Measurements from ENCODE around the gene TIGAR.
A peak's percentile ranks its signal among the peaks of the same experiment; 100 is the strongest.

Gene TIGAR, protein sequence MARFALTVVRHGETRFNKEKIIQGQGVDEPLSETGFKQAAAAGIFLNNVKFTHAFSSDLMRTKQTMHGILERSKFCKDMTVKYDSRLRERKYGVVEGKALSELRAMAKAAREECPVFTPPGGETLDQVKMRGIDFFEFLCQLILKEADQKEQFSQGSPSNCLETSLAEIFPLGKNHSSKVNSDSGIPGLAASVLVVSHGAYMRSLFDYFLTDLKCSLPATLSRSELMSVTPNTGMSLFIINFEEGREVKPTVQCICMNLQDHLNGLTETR

GRCh38 chr12:4320853-4321701 is at the start of gene TIGAR:
TIGAR (plus strand) TSS chr12:4321213; CDS start chr12:4321272, 59 bp downstream.
- TF ChIP-seq, protein P1, sequence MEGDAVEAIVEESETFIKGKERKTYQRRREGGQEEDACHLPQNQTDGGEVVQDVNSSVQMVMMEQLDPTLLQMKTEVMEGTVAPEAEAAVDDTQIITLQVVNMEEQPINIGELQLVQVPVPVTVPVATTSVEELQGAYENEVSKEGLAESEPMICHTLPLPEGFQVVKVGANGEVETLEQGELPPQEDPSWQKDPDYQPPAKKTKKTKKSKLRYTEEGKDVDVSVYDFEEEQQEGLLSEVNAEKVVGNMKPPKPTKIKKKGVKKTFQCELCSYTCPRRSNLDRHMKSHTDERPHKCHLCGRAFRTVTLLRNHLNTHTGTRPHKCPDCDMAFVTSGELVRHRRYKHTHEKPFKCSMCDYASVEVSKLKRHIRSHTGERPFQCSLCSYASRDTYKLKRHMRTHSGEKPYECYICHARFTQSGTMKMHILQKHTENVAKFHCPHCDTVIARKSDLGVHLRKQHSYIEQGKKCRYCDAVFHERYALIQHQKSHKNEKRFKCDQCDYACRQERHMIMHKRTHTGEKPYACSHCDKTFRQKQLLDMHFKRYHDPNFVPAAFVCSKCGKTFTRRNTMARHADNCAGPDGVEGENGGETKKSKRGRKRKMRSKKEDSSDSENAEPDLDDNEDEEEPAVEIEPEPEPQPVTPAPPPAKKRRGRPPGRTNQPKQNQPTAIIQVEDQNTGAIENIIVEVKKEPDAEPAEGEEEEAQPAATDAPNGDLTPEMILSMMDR (IDR thresholded peaks at IDR 0.05; ENCODE audit: low read depth, low read length): no peak
- H3K4me3 ChIP-seq (ENCODE audit: low read depth, low read length): peak within 1 kb of the TSS; percentile 98
- peak; percentile 93 for DNase-seq (ENCODE audit: low read depth, low spot score)
- in situ Hi-C loops (cut with HindIII; ENCODE audit: low sequenced_read_pairs): no loop called here

DNA sequence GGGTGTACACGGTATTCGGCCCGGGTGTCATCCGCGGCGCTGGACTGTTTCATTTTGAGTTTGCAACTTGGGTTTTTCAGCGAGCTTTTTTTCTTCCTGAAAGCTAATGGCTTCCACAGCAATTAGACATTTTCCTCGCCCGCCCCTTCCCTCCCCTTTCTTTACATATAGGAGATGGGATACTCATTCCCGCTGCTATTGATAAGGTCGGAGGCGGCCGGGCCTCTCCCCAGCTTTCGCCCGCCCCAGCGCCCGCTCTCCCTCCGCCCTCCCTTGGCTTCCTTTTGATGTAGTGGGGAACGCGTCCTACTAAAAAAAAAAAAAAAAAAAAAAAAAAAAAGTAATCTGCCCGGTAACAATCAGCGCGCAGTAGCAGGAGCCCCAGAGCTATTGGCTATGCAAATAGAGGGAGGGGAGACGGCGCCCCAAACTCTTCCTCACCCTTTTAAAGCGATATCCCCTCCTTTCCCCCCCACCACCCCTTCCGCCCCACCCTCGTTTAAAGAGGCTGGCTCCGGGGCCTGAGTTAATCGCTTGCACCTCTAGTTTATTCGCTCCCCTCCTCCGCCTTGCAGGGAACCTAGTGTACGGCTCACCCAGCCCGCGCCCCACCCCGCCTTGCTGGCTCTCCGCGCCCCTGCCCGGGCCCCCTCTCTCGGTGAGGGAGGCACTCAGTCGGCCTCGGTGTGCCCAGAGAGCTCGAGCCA is 49.1 kb upstream of the TIGAR start:
- peak overlapping the region; percentile 29 for H3K4me3 ChIP-seq (ENCODE audit: low read depth, low read length)
- TF ChIP-seq, protein P1 (IDR thresholded peaks at IDR 0.05; ENCODE audit: low read depth, low read length): no peak
- in situ Hi-C loops (cut with HindIII; ENCODE audit: low sequenced_read_pairs): no loop called here
- peak; percentile 64 for DNase-seq (ENCODE audit: low read depth, low spot score)

DNA sequence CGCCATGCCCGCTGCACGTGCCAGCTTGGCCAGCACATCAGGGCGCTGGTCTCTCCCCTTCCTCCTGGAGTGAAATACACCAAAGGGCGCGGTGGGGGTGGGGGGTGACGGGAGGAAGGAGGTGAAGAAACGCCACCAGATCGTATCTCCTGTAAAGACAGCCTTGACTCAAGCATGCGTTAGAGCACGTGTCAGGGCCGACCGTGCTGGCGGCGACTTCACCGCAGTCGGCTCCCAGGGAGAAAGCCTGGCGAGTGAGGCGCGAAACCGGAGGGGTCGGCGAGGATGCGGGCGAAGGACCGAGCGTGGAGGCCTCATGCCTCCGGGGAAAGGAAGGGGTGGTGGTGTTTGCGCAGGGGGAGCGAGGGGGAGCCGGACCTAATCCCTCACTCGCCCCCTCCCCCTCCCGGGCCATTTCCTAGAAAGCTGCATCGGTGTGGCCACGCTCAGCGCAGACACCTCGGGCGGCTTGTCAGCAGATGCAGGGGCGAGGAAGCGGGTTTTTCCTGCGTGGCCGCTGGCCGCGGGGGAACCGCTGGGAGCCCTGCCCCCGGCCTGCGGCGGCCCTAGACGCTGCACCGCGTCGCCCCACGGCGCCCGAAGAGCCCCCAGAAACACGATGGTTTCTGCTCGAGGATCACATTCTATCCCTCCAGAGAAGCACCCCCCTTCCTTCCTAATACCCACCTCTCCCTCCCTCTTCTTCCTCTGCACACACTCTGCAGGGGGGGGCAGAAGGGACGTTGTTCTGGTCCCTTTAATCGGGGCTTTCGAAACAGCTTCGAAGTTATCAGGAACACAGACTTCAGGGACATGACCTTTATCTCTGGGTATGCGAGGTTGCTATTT is 48.4 kb upstream of the TIGAR start:
- no peak overlapping the region for H3K4me3 ChIP-seq (ENCODE audit: low read depth, low read length)
- in situ Hi-C loops (cut with HindIII; ENCODE audit: low sequenced_read_pairs): no loop called here
- TF ChIP-seq, protein P1 (IDR thresholded peaks at IDR 0.05; ENCODE audit: low read depth, low read length): no peak
- DNase-seq (ENCODE audit: low read depth, low spot score): no peak

- DNase-seq (ENCODE audit: low read depth, low spot score): no peak
- in situ Hi-C loops (cut with HindIII; ENCODE audit: low sequenced_read_pairs): no loop called here
- TF ChIP-seq, protein P1 (IDR thresholded peaks at IDR 0.05; ENCODE audit: low read depth, low read length): no peak
- no peak overlapping the region for H3K4me3 ChIP-seq (ENCODE audit: low read depth, low read length)
Measured at GRCh38 chr12:4273273-4273651, 47.8 kb upstream of the TIGAR start.

GRCh38 chr12:4273652-4274395 is 47.2 kb upstream of the TIGAR start, which contains the start of gene CCND2:
CCND2 (plus strand) TSS chr12:4273762; CDS start chr12:4274041, 279 bp downstream.
- H3K4me3 ChIP-seq (ENCODE audit: low read depth, low read length): peak within 1 kb of the TSS; percentile 47
- TF ChIP-seq, protein P1 (IDR thresholded peaks at IDR 0.05; ENCODE audit: low read depth, low read length): no peak
- in situ Hi-C loops (cut with HindIII; ENCODE audit: low sequenced_read_pairs): no loop called here
- DNase-seq (ENCODE audit: low read depth, low spot score): peak; percentile 42

Measured in astrocyte of the spinal cord (primary cell).